Neural progenitor cell (in vitro differentiated cells): ENCODE measurements around the gene UGT1A10.

Source experiments
- CTCF ChIP-seq: fragments of 200-600 bp; sonication (generic); IDR thresholded peaks from 2 replicates; pipeline ENCODE4 v1.5.1; 2017; ENCODE audit warnings: antibody characterized with exemption, mild to moderate bottlenecking
- EZH2 ChIP-seq: fragments of 200-600 bp; sonication (generic); IDR thresholded peaks from 2 replicates; pipeline ENCODE4 v1.6.1; 2017; ENCODE audit warnings: antibody characterized with exemption, mild to moderate bottlenecking, moderate library complexity
- EZH2phosphoT487 ChIP-seq: fragments of 200-600 bp; sonication (generic); IDR thresholded peaks from 2 replicates; pipeline ENCODE4 v1.6.1; 2017; ENCODE audit warnings: antibody characterized with exemption

GRCh38 chr2:233816334-233816733, 180.1 kb downstream of the UGT1A10 start:
- no peak for TF ChIP-seq EZH2
- TF ChIP-seq CTCF, result no peak
- TF ChIP-seq EZH2phosphoT487, result no peak
